SIG-M5 (cell line): ENCODE results near the gene CYP2S1.
"Not testable (repeated sequence)": the region's sequence is repeated elsewhere in the genome, so short reads cannot be mapped to it uniquely, and the experiment has no call there.

Experiments used
- DNase-seq: peaks from one replicate; lab custom pipeline; 2025; lab: John Stamatoyannopoulos, UW

Gene CYP2S1

DNA sequence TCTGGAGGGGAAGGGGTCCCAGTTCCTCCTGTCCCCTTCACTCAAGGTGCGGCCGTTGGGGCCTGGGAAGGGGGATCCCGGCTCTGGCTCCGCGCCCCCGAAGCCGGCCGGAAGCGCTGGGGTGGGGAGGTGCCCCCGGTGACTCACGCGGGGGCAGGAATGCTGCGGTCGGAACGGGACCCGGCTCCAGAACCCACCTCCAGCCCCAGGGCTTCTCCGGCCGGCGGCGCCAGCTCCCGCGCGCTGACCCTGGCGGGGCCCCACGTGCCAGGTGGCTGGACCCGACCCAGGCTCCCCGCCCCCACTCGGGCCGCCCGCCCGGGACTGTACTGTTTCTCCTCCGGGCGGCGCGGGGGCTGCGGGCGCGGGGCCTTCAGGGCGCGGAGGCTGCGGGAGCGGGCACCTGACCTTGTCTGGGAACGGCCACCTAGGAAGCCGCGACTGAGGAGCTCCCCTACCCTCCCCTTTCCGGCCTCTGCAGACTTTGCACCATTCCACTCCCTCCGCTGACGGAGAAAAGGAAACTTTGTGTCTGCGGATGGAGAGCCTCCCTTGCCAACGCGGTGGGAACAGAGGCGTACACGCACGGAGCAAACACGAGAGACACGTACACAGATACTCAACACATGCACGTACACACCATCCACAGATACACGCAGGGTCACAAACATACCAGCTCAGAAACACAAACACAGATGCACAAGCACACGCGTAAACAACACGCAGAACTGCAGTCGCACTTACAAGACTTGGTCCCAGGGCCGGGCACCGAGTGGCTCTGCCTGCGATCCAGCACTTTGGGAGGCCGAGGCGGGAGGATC, 33.2 kb downstream of the CYP2S1 start:
- DNase-seq = no peak

DNA sequence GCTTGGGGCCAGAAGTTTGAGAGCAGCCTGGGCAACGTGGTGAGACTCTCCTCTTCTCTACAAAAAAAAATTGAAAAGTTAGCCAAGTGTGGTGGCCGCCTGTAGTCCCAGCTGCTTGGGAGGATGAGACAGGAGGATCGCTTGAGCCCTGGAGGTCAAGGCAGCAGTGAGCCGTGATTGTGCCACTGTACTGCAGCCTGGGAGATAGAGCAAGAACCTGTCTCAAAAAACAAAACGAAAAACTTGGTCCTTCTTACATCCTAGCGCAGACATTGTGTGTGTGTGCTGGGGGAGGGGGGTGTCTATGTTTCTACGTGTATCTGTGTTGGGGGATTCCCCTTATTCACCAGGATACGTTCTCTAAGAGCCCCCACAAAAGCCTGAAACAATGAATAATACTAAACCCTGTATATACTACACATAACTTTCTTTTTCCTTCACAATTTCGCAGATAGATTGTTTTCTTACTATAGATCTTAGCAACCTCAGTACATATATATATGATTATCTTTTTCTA, 33.9 kb downstream of the CYP2S1 start:
- DNase-seq = no peak

DNA sequence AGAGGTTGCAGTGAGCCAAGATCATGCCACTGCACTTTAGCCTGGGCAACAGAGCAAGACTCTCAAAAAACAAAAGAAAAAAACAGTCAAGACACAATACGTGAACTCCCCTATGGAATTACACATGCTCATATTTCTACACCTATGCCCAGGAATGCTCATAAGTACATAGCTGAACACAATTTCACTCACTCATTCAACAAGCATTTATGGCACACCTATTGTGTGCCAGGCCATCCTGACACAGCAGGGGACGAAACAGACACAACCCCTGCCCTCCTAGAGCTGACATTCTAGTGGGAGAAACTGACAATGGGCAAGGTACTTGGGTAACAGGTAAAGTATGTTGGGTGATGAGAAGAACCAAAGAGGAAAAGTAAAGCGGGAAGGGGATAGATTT, 35.5 kb downstream of the CYP2S1 start:
- no peak for DNase-seq

DNA sequence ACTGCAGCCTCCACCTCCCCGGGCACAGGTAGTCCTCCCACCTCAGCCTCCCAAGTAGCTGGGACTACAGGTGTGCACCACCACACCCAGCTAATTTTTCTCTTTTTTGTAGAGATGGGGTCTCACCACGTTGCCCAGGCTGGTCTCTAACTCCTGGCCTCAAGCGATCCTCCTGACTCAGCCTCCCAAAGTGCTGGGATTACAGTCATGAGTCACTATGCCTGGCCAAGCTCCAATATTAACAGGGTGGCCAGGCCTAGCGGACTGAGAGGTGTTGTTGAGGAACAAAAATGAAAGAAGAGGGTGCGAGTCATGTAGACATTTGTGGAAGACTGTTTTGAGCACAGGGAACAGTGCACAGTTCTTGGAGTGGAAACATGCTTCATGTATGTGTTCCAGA, 36.3 kb downstream of the CYP2S1 start:
- not testable (repeated sequence) for DNase-seq

DNA sequence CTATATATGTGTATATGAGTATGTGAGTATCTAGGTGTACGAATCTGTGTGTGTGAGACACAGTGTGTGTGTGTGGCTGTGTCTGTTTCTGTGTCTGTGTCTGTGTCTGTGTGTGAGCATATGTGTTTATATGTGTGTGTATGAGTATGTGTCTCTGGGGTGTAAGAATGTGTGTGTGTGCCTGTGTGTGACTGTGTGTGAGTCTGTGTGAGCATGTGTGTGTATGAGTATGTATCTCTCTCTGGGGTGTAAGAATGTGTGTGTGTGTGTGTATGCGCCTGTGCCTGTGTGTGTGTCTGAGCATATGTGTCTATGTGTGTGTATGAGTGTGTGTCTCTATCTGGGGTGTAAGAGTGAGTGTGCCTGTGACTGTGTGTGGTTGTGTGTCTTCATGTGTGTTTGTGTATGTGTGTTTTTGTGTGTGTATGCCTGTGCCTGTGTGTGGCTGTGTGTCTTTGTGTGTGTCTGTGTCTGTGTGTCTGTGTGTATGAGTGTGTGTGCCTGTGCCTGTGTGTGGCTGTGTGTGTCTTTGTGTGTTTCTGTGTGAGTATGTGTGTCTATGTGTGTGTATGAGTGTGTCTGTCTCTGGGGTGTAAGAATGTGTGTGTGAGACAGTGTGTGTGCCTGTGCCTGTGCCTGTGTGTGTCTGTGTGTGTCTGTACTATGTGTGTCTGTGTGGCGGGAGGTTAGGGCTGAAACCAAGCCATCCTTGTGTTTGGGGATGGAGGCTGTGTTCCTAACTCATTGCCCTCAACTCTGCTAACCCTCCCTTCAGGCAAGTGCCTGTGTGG, 37.2 kb downstream of the CYP2S1 start:
- no peak for DNase-seq

DNA sequence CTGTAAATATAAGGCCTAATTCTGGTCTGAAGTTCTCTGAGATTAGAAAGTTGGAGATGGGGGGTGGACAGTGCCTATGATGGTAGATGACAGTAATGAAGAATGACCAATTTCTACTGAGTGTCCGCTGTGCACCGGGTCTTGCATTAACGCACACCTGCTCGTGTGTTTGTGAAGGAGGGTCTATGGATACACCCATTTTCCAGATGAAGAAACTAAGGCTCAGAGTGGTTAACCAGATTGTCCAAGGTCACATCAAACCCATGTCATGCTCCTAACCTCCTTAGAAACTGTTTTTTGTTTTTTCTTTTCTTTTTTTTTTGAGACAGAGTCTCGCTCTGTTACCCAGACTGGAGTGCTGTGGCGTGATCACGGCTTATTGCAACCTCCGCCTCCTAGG, 39.7 kb downstream of the CYP2S1 start:
- DNase-seq = no peak

GRCh38 chr19:41233748-41234240, 40.8 kb downstream of the CYP2S1 start:
- no peak for DNase-seq

- DNase-seq = no peak
Observed at GRCh38 chr19:41234512-41235168, 41.6 kb downstream of the CYP2S1 start.

- DNase-seq = no peak
Observed at GRCh38 chr19:41235480-41235879, 42.5 kb downstream of the CYP2S1 start.

GRCh38 chr19:41238244-41238643, 45.2 kb downstream of the CYP2S1 start:
- DNase-seq = no peak

GRCh38 chr19:41239363-41239762, 46.3 kb downstream of the CYP2S1 start:
- DNase-seq = no peak

- DNase-seq = no peak
Observed at GRCh38 chr19:41239961-41240574, 47.0 kb downstream of the CYP2S1 start.

- no peak for DNase-seq
Observed at GRCh38 chr19:41241859-41242258, 48.8 kb downstream of the CYP2S1 start.

DNA sequence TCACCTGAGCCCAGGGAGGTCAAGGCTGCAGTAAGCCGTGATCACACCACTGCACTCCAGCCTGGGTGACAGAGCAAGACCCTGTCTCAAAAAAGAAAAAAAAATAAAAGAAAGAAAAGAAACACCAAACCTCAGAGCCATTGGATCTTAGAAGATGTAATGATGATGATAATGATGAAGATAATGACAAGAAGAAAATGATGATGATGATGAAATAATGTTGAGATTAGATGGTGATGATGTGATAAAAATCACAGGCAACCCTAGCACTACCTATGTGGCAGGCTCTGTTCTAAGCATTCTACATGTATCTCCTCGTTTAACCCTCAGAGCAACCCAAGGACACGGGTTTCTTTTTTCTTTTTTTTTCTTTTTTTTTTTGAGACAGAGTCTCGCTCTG, 51.1 kb downstream of the CYP2S1 start:
- no peak for DNase-seq

- no peak for DNase-seq
Observed at GRCh38 chr19:41245843-41246242, 52.8 kb downstream of the CYP2S1 start.

DNA sequence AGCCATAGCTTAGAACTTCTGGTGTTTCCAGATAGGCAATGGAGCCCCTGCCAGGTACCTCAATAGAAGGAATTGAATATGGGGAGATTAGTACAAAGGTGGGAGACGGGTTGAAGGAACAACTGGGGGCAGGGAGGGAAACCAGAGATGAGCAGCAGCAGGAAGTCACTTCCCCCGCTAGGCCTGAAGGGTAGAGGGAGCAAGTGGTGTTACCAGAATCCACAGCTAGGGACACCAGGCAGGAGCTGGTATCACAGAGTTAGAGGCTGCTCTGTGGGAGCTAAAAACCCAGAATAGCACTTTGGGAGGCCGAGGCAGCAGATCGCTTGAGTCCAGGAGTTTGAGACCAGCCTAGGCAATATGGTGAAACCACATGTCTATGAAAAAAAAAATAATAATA, 55.9 kb downstream of the CYP2S1 start:
- no peak for DNase-seq

- DNase-seq = no peak
Observed at GRCh38 chr19:41249707-41250423, 56.8 kb downstream of the CYP2S1 start.

DNA sequence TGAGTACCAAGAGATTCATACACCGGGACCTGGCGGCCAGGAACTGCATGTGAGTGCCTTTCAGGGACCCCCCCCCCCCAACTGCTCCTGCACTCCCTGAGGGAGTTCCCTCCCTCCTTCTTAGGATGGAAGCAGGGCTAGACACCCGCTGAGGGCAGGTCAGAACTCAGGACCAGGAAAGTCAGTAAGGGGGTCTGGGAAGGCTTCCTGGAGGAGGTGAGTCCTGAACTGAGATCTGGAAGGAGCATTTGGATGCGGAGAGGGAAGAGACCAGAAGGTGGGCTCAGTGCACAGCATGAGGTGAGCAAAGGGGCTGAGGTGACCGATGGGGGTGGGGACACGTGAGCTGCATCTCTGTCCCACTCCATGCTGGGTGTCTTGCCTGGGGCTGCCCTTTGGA, 60.6 kb downstream of the CYP2S1 start:
- DNase-seq = no peak

GRCh38 chr19:41255171-41255570, 62.2 kb downstream of the CYP2S1 start:
- no peak for DNase-seq
